ENCODE measurements around the gene PSD. TPM values are rescaled to one million over a fixed set of nuclear protein-coding genes. Genes with fewer than 3 reads are reported as not detected.

Gene PSD
- total RNA-seq, 1 experiment from 2014 or later = 0.46 TPM

- DNase-seq (ENCODE audit: low read depth) = no peak
These were observed 26.3 kb upstream of the PSD start for GRCh38 chr10:102444851-102445250.

DNA sequence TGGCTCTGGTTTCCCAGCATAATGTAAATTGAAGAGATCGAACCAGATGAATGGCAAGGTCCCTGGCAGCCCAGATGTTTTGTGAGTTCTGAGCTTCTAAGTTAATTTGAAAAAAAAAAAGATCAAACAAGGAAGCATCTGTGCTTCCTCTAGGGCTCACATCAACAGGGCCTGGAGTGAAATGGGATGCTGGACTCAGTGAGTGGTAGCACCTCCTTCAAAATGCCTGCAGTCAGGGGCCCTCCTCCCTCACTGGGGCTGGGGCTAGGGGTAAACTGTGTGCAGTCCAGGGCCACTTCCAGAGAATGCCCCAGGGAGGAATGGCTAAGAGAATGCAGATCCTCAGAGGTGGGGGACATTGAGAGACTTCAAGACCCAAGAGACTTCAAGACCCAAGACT lies 19.8 kb upstream of the PSD start:
- no peak for DNase-seq (ENCODE audit: low read depth)

GRCh38 chr10:102437515-102437914 lies 18.9 kb upstream of the PSD start:
- no peak for DNase-seq (ENCODE audit: low read depth)

- DNase-seq (ENCODE audit: low read depth) = no peak
These were observed 17.7 kb upstream of the PSD start for GRCh38 chr10:102436312-102436711.

DNA sequence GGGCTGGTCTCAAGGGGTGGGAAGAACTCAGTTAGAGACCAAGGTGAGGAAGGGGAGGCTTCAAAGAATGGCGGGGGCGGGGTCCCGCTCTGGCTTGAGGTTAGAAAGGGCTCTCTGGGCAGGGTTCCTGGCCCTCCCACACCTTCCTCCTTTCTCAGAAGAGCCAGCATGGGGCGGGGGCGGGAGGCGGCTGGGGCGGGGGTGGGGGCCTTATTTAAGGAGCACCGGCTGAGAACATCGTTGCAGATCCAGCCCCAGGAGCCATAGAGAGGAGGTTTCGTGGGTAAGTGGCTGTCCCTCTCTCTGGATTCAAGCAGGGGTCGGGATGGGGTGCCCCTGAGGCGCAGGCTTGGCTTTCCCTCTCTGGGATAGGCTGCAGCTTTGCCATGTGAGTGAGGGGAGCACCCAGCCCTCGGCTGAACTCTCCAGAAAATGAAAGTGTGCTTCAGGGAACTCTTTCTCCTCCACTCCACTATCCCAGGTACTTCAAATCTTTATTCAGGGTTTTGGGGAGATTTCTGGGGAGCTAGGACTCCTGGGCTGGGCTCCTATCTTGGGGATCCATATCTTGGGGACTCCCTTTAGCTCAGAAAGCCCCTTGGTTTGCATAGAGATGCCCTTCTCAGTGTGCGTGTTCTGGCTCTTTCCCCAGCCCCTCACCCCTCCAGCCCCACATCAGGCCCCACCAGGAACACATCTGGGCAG lies 17.1 kb upstream of the PSD start:
- no peak for DNase-seq (ENCODE audit: low read depth)

DNA sequence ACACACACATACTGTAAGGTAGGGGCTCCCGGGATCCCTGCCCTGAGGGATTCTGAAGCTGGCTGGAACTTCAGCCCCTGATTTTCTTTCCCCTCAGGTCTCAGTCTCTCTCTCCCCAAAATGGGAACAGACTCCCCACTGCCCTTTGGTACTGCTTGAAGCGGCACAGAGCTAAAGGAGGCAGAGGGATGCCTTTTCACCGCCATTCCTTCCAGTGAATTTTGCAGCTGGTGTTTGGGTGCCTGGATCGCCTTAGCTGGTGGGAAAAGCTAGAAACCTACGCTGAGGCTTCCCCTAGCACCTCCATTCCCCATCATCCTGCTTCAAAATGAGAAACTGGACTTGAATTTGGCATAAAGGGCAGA lies 16.5 kb upstream of the PSD start:
- DNase-seq (ENCODE audit: low read depth) = no peak

DNA sequence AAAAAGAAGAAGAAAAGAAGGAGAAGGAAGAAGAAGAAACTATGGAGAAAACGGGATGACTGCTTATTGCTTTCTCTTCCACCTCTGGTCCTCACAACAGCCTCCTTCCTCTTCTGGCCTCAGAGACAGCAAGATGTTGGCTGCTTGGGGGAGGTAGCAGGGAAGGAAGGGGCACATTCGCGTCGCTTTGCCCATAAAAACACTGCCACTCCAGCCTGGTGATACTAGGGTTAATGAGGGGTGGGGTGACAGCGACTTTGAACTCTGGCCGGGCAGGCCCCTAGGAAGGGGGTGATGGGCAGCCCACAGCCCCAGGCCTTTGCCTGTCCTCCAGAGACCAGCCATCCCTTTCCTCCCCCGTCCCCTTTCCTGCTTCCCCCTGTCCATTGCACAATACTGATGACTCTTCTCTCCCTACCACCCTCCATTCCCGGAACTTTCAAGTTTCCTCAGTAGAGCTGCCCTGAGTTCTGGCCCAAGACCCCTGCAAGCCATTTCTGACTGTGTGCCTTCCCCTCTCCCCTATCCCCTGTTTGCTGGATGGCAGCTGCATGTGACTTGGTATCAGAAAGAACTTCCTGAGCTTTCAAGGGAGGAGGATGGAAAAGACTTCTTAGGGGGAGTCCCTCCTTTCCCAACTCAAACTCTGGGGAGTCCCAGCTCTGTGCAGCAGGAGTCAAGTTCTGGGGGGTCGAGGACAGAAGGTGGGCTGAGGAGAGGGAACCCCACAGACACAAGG lies 16.0 kb upstream of the PSD start:
- no peak for DNase-seq (ENCODE audit: low read depth)

- no peak for DNase-seq (ENCODE audit: low read depth)
These were observed 15.0 kb upstream of the PSD start for GRCh38 chr10:102433619-102434046.

DNA sequence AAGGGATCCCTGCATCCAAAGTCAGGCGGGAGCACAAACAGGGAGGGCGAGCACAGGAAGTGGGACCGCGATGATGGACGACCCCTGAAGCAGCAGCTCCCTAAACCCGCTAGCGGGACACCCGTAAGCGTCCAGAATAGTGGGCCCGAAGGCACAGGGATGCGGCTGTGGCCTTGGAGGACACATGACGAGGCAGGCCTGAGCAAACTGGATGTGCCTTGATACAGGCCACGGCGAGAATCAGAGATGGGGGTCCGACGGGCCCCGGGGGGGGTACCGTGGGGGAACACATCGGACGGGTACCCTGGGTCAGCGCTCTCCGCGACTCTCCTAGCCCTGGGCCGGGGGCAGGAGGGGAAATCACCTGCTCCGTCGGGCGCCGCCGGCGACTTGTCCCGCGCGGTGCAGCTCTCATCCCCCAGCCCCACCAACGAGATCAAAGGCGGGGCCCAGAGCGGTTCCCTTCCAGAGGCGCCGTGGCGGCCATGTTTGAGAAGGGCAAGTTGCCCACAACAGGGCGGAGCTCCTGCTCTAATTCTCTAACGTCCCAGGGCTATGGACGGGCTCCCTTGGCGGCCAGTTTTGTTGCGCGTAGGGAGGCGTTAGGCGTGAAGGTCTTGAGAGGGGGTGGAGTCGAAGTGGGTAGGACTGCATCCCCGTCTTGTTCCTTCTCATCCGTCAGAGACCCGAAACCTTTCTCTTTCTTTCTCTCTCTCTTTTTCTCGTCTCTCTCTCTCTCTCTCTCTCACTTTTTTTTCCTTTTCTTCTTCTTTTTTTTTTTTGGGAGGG lies 13.8 kb upstream of the PSD start, which contains the start of gene CUEDC2:
Gene CUEDC2, minus strand, starts transcription at position 413 of the 789 bp plus-strand sequence. CDS start 7,386 bp downstream, outside the sequence.
- DNase-seq (ENCODE audit: low read depth) = peak; percentile 96

- peak; percentile 57 for DNase-seq (ENCODE audit: low read depth)
These were observed 13.0 kb upstream of the PSD start for GRCh38 chr10:102431452-102432124.

DNA sequence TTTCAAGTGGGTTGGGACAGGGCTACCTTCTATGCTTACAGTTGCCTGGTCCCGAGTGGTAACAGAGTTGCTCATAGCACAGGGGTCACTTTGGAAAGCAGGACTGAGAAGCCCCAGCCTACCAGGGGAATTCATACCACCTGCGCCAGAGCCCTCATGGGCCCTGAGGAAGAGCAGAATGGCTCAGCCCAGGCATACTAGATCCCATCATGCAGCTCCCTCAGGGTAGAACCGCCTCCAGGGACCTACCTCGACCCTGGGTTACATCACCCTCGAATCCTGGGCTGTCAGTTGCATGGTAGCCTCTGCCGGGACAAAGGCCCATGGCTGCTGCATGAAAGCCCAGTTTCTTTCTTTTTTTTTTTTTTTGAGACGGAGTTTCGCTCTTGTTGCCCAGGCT lies 10.9 kb upstream of the PSD start:
- no peak for DNase-seq (ENCODE audit: low read depth)

DNA sequence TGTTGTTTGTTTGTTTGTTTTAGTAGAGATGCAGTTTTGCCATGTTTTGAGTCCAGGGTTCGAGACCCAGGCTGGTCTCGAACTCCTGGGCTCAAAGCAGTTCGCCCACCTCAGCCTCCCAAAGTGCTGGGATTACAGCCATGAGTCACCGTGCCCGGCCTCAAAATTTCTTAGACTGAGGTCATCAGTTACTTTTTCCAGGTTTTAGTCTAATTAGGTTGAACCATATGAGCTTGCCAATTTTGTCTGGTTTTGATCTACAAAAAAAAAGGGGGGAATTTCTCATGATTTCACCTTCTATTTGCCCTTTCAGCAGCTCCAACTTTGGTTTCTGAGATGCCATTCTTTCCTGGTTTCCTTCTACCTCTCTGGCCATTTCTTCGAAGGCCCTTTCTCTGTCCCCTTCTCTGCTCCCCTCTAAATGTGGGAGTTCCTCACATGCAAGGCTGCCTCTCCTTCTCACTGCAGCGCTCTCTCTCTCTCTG lies 8.3 kb upstream of the PSD start:
- DNase-seq (ENCODE audit: low read depth) = no peak

- no peak for DNase-seq (ENCODE audit: low read depth)
These were observed 6.9 kb upstream of the PSD start for GRCh38 chr10:102425444-102425843.

- DNase-seq (ENCODE audit: low read depth) = no peak
These were observed 6.3 kb upstream of the PSD start for GRCh38 chr10:102424916-102425315.

DNA sequence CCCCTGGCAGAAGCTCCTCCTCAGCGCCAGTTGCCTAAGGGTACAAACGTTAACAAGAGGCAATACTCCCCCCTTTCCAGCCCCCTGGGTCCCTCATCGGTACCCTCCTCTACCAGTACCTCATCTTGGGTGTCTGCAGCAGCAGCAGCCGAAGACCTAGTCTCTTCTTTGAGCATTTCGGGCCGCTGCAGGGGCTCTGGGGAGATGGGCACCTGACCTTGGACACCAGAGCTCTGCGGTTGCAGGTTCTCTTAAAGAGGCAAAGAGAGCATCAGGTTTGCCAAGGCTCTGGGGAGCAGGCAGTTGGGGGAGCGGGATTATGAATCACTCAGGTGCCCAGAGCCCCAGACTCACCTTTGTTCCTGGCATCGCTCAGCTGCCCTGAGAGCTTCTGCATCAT lies 5.6 kb upstream of the PSD start:
- DNase-seq (ENCODE audit: low read depth) = no peak

GRCh38 chr10:102423372-102423968 lies 4.9 kb upstream of the PSD start:
- no peak for DNase-seq (ENCODE audit: low read depth)

DNA sequence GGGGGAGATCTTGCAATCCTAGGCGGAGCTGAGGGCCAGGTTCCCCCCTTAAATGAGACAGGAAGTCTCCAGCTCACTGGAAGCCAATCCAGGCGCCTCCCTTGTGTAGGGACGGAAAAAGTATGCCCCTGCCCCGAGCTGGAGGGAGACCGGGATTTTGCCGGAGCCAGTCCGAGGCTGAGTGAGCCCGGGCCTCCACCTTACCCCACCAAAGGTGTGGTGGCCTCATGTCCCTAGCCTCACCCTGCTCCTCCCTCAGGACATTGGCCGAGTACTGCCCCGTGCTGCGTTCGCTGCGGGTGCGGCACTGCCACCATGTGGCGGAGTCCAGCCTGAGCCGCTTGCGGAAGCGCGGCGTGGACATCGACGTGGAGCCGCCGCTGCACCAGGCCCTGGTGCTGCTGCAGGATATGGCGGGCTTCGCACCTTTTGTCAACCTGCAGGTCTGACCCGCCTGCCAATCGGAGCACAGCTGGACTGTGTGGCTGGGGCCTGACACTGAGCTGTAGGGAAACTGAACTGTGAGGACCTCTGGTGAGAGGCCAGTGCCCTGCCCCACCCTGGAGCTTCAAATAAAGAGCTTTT lies 4.1 kb upstream of the PSD start:
- DNase-seq (ENCODE audit: low read depth) = peak; percentile 53

DNA sequence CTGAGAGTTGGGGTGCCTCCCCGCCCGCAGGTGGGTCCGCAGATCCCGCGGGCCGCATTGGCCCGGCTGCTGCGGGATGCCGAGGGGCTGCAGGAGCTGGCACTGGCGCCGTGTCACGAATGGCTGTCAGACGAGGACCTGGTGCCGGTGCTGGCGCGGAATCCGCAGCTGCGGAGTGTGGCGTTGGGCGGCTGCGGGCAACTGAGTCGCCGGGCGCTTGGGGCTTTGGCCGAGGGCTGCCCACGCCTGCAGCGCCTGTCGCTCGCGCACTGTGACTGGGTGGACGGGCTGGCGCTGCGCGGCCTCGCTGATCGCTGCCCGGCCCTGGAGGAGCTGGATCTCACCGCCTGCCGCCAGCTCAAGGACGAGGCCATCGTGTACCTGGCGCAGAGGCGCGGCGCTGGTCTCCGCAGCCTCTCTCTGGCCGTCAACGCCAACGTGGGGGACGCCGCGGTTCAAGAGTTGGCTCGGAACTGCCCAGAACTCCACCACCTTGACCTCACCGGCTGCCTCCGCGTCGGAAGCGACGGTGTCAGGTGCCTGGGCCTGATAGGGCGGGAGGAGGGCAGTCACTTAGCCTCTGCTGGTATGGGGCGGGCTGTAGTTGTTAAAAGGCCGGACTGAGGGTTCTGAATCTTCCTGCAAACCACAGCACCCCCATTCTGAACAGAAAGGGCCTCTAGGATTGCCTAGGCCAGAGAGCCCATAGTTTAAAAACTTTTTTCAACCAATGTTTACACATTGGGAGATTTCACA lies 3.4 kb upstream of the PSD start:
- peak; percentile 11 for DNase-seq (ENCODE audit: low read depth)

DNA sequence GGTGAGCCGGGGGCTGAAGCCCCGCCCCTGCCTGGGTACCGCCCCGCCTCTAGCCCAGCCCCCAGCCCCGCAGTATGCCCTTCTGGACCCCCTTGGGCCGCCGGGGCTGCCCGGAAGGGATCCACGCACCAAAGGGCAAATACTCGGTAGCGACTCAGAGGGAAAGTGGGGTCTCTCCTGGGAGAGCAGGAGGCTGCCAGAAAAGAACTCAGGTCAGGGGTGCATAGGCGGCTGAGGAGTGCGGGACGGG lies 2.8 kb upstream of the PSD start:
- DNase-seq (ENCODE audit: low read depth) = no peak

GRCh38 chr10:102420714-102421506 lies 2.3 kb upstream of the PSD start, which contains the start of gene FBXL15:
Gene FBXL15, plus strand, starts transcription at chr10:102420836. Its CDS starts 294 bp downstream, at chr10:102421130.
- DNase-seq (ENCODE audit: low read depth) = peak; percentile 96

Data from LHCN-M2 (cell line).